Stomach (tissue), 4 donors: ENCODE data around the gene DLGAP1.

Source experiments
- EP300 ChIP-seq: sonication (generic); formaldehyde crosslinking; IDR thresholded peaks from one replicate; pipeline ENCODE4 v1.6.1; 2017; ENCODE audit warnings: antibody characterized with exemption
- POLR2A ChIP-seq, 4 donors: fragments of 450-650 bp; IDR thresholded peaks; one replicate each; pipeline ENCODE4 v1.6.1; 2016; ENCODE audit warnings: antibody characterized with exemption in 4 of 4, control low read depth in 2 of 4, mild to moderate bottlenecking in 1 of 4, moderate library complexity in 1 of 4
- POLR2AphosphoS5 ChIP-seq, 3 donors: sonication (generic); formaldehyde crosslinking; IDR thresholded peaks; one replicate each; pipeline ENCODE4 v1.6.1; 2016; ENCODE audit warnings: antibody characterized with exemption in 3 of 3
- TF ChIP-seq, protein P1 (sequence below), 7 experiments: fragments of 450-650 bp in 4 of 7; fragments of 200-600 bp in 3 of 7; sonication (generic) in 3 of 7; IDR thresholded peaks; one replicate each; pipeline ENCODE4 v1.5.1; 2016 to 2019; ENCODE audit warnings: antibody characterized with exemption in 7 of 7, control low read depth in 2 of 7, mild to moderate bottlenecking in 1 of 7

DNA sequence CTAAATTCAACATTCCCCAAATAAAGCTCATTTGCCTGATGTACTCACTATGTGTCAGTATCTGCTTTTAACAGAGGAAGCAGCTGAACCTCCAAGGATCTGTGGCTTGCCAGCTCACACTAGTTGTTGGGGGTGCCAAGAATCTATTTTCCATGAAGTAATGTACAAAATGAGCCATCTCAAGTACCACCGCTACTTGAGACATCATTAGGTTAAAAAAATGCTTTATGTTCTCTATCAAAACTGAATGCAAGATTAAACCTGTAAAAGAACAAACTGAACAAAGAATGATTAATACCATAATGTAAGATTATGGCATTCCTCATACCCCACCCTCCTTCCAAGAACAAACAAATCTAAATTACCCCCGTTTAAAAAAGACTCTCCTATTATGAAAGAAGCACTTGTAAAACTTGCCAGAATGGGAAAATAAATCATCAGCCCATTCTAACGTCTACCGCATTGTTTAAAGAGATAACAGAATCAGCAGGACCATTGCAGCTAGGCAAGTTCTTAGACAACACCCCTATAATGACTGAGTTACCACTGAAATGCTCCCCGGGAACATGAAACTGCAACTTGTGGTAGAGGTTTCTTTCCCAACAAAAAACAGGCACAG is 471.6 kb downstream of the DLGAP1 start:
- TF ChIP-seq EP300 = no peak
- TF ChIP-seq, protein P1, sequence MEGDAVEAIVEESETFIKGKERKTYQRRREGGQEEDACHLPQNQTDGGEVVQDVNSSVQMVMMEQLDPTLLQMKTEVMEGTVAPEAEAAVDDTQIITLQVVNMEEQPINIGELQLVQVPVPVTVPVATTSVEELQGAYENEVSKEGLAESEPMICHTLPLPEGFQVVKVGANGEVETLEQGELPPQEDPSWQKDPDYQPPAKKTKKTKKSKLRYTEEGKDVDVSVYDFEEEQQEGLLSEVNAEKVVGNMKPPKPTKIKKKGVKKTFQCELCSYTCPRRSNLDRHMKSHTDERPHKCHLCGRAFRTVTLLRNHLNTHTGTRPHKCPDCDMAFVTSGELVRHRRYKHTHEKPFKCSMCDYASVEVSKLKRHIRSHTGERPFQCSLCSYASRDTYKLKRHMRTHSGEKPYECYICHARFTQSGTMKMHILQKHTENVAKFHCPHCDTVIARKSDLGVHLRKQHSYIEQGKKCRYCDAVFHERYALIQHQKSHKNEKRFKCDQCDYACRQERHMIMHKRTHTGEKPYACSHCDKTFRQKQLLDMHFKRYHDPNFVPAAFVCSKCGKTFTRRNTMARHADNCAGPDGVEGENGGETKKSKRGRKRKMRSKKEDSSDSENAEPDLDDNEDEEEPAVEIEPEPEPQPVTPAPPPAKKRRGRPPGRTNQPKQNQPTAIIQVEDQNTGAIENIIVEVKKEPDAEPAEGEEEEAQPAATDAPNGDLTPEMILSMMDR (IDR thresholded peaks at IDR 0.05) = no peak
- TF ChIP-seq POLR2A (IDR thresholded peaks at IDR 0.05) = no peak
- TF ChIP-seq POLR2AphosphoS5 (IDR thresholded peaks at IDR 0.05) = no peak
